ENCODE measurements around the gene GALNT2. TPM values are rescaled to one million over a fixed set of nuclear protein-coding genes. Genes with fewer than 3 reads are reported as not detected.

Gene GALNT2
- total and polyA plus RNA-seq, 2 of the 4 experiments (the other 2 are of a cell fraction) = 50.4 to 189 TPM

- CTCF ChIA-PET = interaction anchor here (0.5 kb wide), 1 partner anchor 133 kb away, joined by 3 read pairs; no protein-coding TSS in a partner anchor
- BruUV-seq (replicated peaks) = no TSS peak
- H2BK15ac ChIP-seq (ENCODE audit: low read depth, low read length) = no peak overlapping the region
- dilution Hi-C loops (cut with HindIII; ENCODE audit: low sequenced_read_pairs, unreplicated experiment) = no loop called here
- H3K14ac ChIP-seq (replicated peaks; ENCODE audit: low read depth, low read length) = no peak overlapping the region
- no peak overlapping the region for H3K23ac ChIP-seq (ENCODE audit: low read depth, low read length)
- H2BK5ac ChIP-seq (ENCODE audit: low read depth, low read length, poor library complexity, severe bottlenecking) = no peak overlapping the region
- H3K4me1 ChIP-seq (ENCODE audit: control insufficient read depth, insufficient read depth, low read length) = peaks cover 10% of the 10 kb centered on the region
- no peak overlapping the region for H3K4me3 ChIP-seq (ENCODE audit: insufficient read depth, low read depth, low read length)
- H3K56ac ChIP-seq (ENCODE audit: extremely low read depth, insufficient read depth, low read length) = no peak overlapping the region
- no peak overlapping the region for H3K4ac ChIP-seq (ENCODE audit: low read depth, low read length)
- no peak overlapping the region for H3K9ac ChIP-seq (ENCODE audit: low read depth, low read length)
- H2BK20ac ChIP-seq (ENCODE audit: low read depth, low read length) = no peak overlapping the region
- no peak; the same call in 1 of the 2 replicates for ATAC-seq (ENCODE audit: low read depth)
- no peak for DNase-seq
- no peak overlapping the region for H2AK9ac ChIP-seq (replicated peaks; ENCODE audit: low read depth, low read length, poor library complexity)
- peaks cover 53% of the 10 kb centered on the region for H3K36me3 ChIP-seq (ENCODE audit: control insufficient read depth, insufficient read depth, low read length)
- H4K91ac ChIP-seq (ENCODE audit: insufficient read depth, low read depth, low read length) = no peak overlapping the region
- intact Hi-C loops (cut with micrococcal nuclease) = no loop called here
- TF ChIP-seq NFE2L2 (IDR thresholded peaks at IDR 0.05; ENCODE audit: low read depth, low read length) (no peak), USF2 (IDR thresholded peaks at IDR 0.05; ENCODE audit: low read depth, low read length) (no peak), RAD21 (IDR thresholded peaks at IDR 0.05; ENCODE audit: low read length) (no peak), POLR2A (IDR thresholded peaks at IDR 0.05; ENCODE audit: low read depth, low read length) (no peak), RCOR1 (IDR thresholded peaks at IDR 0.05; ENCODE audit: insufficient replicate concordance, low read length) (no peak), BHLHE40 (IDR thresholded peaks at IDR 0.05; ENCODE audit: low read depth, low read length) (no peak), SMC3 (IDR thresholded peaks at IDR 0.05; ENCODE audit: low read depth, low read length) (no peak)
- no peak overlapping the region for H4K5ac ChIP-seq (ENCODE audit: low read depth, low read length)
- H4K8ac ChIP-seq (ENCODE audit: low read depth in 2 of 2, low read length in 2 of 2) = no peak overlapping the region
- POLR2A ChIA-PET (ENCODE audit: unreplicated experiment) = no interaction called here
- in situ Hi-C loops (cut with MboI; ENCODE audit: low sequenced_read_pairs) = no loop called here
- no peaks in the 10 kb centered on the region for H3K9me3 ChIP-seq (ENCODE audit: control insufficient read depth, insufficient read depth, low read length)
- H3K27me3 ChIP-seq (ENCODE audit: control insufficient read depth, insufficient read depth, low read length) = no peaks in the 10 kb centered on the region
- H3K79me1 ChIP-seq (ENCODE audit: low read depth in 1 of 2, low read length in 2 of 2) = peaks cover 14 to 17% of the 10 kb centered on the region in 2 experiments; a peak in 2 of 4 replicates
- no peak overlapping the region for H3K27ac ChIP-seq (ENCODE audit: insufficient read depth, low read length)
- no peaks in the 10 kb centered on the region for H4K20me1 ChIP-seq (ENCODE audit: insufficient read depth, low read length)
- H2AK5ac ChIP-seq (ENCODE audit: low read depth, low read length) = no peak overlapping the region
- H2BK120ac ChIP-seq (ENCODE audit: low read depth, low read length) = no peak overlapping the region
- no peak overlapping the region for H3K18ac ChIP-seq (ENCODE audit: low read depth, low read length)
- WGBS, 2 experiments (ENCODE audit: extremely low coverage in 2 of 2, insufficient read length in 1 of 2) = 94% methylated on average over 4 of the region's 8 CpGs; no CpG with 5 or more reads in 1 of the 2 experiments
- H3K9me1 ChIP-seq (ENCODE audit: insufficient read depth, low read length) = peaks cover 8% of the 10 kb centered on the region; the same call in 1 of the 2 replicates
- H3K4me2 ChIP-seq (ENCODE audit: low read depth, low read length) = no peak overlapping the region
- H2AFZ ChIP-seq (replicated peaks; ENCODE audit: low read length, poor library complexity) = no peak overlapping the region
These were observed 181.2 kb downstream of the GALNT2 start for GRCh38 chr1:230248016-230248888.

Data from IMR-90 (cell line).